A549 (cell line): ENCODE results near the gene TNNI2. TPM values are rescaled to one million over a fixed set of nuclear protein-coding genes. Genes with fewer than 3 reads are reported as not detected.

ENCODE experiments used
- ATAC-seq, 2 experiments: fragments of 200-7000 bp in 1 of 2; fragments of >200 bp in 1 of 2; cut with Nextera tagmentation in 1 of 2; cut with Tn5 transposase in 1 of 2; 3 replicates each; pipeline versions ENCODE4 v1.8.0 to v1.9.1; 2018 to 2020; ENCODE audit warnings: mild to moderate bottlenecking in 1 of 2, moderate library complexity in 1 of 2
- CTCF ChIA-PET: fragments of 300-600 bp; sonication (Branson Sonifier 250); formaldehyde crosslinking; extraction: SDS; loops from one replicate; lab custom pipeline; 2021; ENCODE audit warnings: antibody characterized with exemption, inconsistent platforms; lab: Yijun Ruan, JAX
- POLR2A ChIA-PET: fragments of 350-600 bp; formaldehyde crosslinking; extraction: SDS; loops from one replicate; lab custom pipeline; 2021; ENCODE audit warnings: antibody characterized with exemption, inconsistent platforms; lab: Yijun Ruan, JAX
- DNase-seq, 2 experiments: peaks; one replicate each; pipeline versions ENCODE4 v3.0.0 to v3.0.0-alpha.2; 2011 to 2016; ENCODE audit warnings: low read depth in 1 of 2, low spot score in 1 of 2
- FAIRE-seq: peaks from 2 replicates; lab custom pipeline; 2011; peaks lifted over from hg19 to GRCh38; lab: Jason Lieb, UNC
- H3K27ac ChIP-seq, 2 experiments: fragments of >200 bp; sonication (Bioruptor Twin); formaldehyde crosslinking; 3 replicates each; pipeline ENCODE4 v1.5.1; 2016 to 2017
- H3K4me1 ChIP-seq: fragments of >200 bp; sonication (Bioruptor Twin); formaldehyde crosslinking; 3 replicates; pipeline ENCODE4 v1.6.1; 2016
- H3K4me2 ChIP-seq: fragments of >200 bp; sonication (Bioruptor Twin); formaldehyde crosslinking; 3 replicates; pipeline ENCODE4 v1.6.1; 2016
- H3K4me3 ChIP-seq: fragments of >200 bp; sonication (Bioruptor Twin); formaldehyde crosslinking; 3 replicates; pipeline ENCODE4 v1.5.1; 2016
- H3K9me3 ChIP-seq: fragments of >200 bp; sonication (Bioruptor Twin); formaldehyde crosslinking; 3 replicates; pipeline ENCODE4 v1.6.1; 2016
- BHLHE40 ChIP-seq: IDR thresholded peaks from 2 replicates; pipeline ENCODE4 v1.6.1; 2012; ENCODE audit warnings: low read depth, low read length, inconsistent platforms
- CEBPB ChIP-seq, 2 experiments: fragments of >200 bp in 1 of 2; sonication (Bioruptor Twin) in 1 of 2; formaldehyde crosslinking in 1 of 2; IDR thresholded peaks; 2 replicates each; pipeline ENCODE4 v1.6.1; 2012 to 2016
- EP300 ChIP-seq, 2 experiments: fragments of >200 bp; sonication (Bioruptor Twin); formaldehyde crosslinking; IDR thresholded peaks; 2 replicates in 1 of 2; 3 replicates in 1 of 2; pipeline ENCODE4 v1.6.1; 2016 to 2017
- ESRRA ChIP-seq: fragments of 150-350 bp; IDR thresholded peaks from 2 replicates; pipeline ENCODE4 v1.6.1; 2014; ENCODE audit warnings: mild to moderate bottlenecking, low read length, borderline replicate concordance
- FOSL2 ChIP-seq, 2 experiments: fragments of 450-650 bp in 1 of 2; fragments of >200 bp in 1 of 2; sonication (Bioruptor Twin) in 1 of 2; formaldehyde crosslinking; IDR thresholded peaks; 2 replicates each; pipeline versions ENCODE4 v1.5.0 to v1.6.1; 2016 to 2020; ENCODE audit warnings: mild to moderate bottlenecking in 1 of 2, moderate library complexity in 1 of 2
- HEYL ChIP-seq: fragments of 250-450 bp; sonication (Bioruptor Pico); IDR thresholded peaks from 2 replicates; pipeline ENCODE4 v1.8.0; 2021; ENCODE audit warnings: mild to moderate bottlenecking, moderate library complexity
- MAFK ChIP-seq: fragments of 450-650 bp; IDR thresholded peaks from 2 replicates; pipeline ENCODE4 v1.6.1; 2014; ENCODE audit not compliant: partially characterized antibody
- NPAS2 ChIP-seq: fragments of 250-450 bp; sonication (Bioruptor Pico); IDR thresholded peaks from 2 replicates; pipeline ENCODE4 v1.8.0; 2022; ENCODE audit warnings: mild to moderate bottlenecking, moderate library complexity, borderline replicate concordance
- NR3C1 ChIP-seq: fragments of >200 bp; sonication (Bioruptor Twin); formaldehyde crosslinking; IDR thresholded peaks from 3 replicates; pipeline ENCODE4 v1.6.1; 2017
- PHF8 ChIP-seq: fragments of 200-600 bp; sonication (generic); IDR thresholded peaks from 2 replicates; pipeline ENCODE4 v1.6.1; 2016; ENCODE audit warnings: low read depth, mild to moderate bottlenecking, antibody characterized with exemption, moderate library complexity, borderline replicate concordance
- RFX5 ChIP-seq: fragments of 450-650 bp; IDR thresholded peaks from 2 replicates; pipeline ENCODE4 v1.7.1; 2014; ENCODE audit warnings: antibody characterized with exemption, mild to moderate bottlenecking, moderate library complexity
- SMC3 ChIP-seq: fragments of >200 bp; sonication (Bioruptor Twin); formaldehyde crosslinking; IDR thresholded peaks from 3 replicates; pipeline ENCODE4 v1.6.1; 2018; ENCODE audit warnings: inconsistent platforms
- ZNF302 ChIP-seq: fragments of 250-450 bp; sonication (Bioruptor Pico); IDR thresholded peaks from 2 replicates; pipeline ENCODE4 v1.9.0; 2021; ENCODE audit warnings: inconsistent platforms, mild to moderate bottlenecking, moderate library complexity
- ZSCAN20 ChIP-seq: fragments of 250-450 bp; sonication (Bioruptor Pico); IDR thresholded peaks from 2 replicates; pipeline ENCODE4 v1.8.0; 2022; ENCODE audit warnings: mild to moderate bottlenecking, moderate library complexity
- WGBS: methylation state at CpG from one replicate; pipeline ENCODE4 v1.1.6; 2017; ENCODE audit errors: missing lambda C conversion rate; 5-methylcytosine and 5-hydroxymethylcytosine counted together
- polyA plus RNA-seq, 4 experiments: library from polyadenylated mRNA; depleted of rRNA in 3 of 4; stranded (reverse); fragments of >200 nt; fragmentation: RNase III in 1 of 4; extraction: RNeasy Plus Mini Kit Qiagen cat#74134 plus additional on column Dnase treatment in 1 of 4; gene quantifications; 2 replicates in 3 of 4; 3 replicates in 1 of 4; pipeline ENCODE4 v1.2.3, GENCODE V29; 2011 to 2017
- TF ChIP-seq, protein P1 (sequence below): fragments of 250-450 bp; sonication (Bioruptor Pico); IDR thresholded peaks from 2 replicates; pipeline ENCODE4 v1.5.0; 2020; ENCODE audit warnings: low read depth, mild to moderate bottlenecking, moderate library complexity
- TF ChIP-seq, protein P2 (sequence below): fragments of >200 bp; sonication (Bioruptor Twin); formaldehyde crosslinking; IDR thresholded peaks from 3 replicates; pipeline ENCODE4 v1.5.1; 2016
- TF ChIP-seq, protein P3 (sequence below): fragments of 150-350 bp; IDR thresholded peaks from 2 replicates; pipeline ENCODE4 v1.6.1; 2014; ENCODE audit warnings: low read depth, mild to moderate bottlenecking, low read length
- TF ChIP-seq, protein P4 (sequence below): fragments of >200 bp; sonication (Bioruptor Twin); formaldehyde crosslinking; IDR thresholded peaks from 2 replicates; pipeline ENCODE4 v1.6.1; 2016
- TF ChIP-seq, protein P5 (sequence below): fragments of 250-450 bp; sonication (Bioruptor Pico); IDR thresholded peaks from 2 replicates; pipeline ENCODE4 v1.5.0; 2021; ENCODE audit warnings: mild to moderate bottlenecking, moderate library complexity, borderline replicate concordance

The TNNI2 gene
- polyA plus RNA-seq, 2 of the 4 experiments (the other 2 are of a cell fraction): not detected

DNA sequence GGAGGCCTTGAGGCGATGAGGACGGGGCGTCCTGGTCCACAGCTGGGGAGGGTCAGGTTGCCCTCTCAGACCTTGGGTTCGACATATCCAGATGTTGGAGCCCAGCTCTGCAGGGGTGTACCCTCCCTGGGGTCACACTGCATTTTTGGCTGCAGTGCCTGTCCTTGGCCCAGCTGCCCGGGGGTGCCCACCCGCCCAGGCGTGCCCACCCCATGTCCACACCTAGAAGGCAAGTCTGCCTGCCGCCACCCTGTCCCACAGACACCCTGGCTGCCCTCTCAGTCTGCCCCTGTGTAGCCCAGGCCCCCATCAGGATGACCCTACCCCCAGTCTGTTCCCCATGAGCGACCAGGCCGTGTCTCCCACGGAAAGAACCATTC lies 17.1 kb downstream of the TNNI2 start:
- CTCF ChIA-PET: interaction anchor here (1.0 to 14.5 kb wide), 11 partner anchors 8 to 296 kb away, joined by 3 to 174 read pairs (median 7); partner anchors contain the start of genes SYT8 and TNNI2
- no peak for TF ChIP-seq PHF8
- TF ChIP-seq, protein P1, sequence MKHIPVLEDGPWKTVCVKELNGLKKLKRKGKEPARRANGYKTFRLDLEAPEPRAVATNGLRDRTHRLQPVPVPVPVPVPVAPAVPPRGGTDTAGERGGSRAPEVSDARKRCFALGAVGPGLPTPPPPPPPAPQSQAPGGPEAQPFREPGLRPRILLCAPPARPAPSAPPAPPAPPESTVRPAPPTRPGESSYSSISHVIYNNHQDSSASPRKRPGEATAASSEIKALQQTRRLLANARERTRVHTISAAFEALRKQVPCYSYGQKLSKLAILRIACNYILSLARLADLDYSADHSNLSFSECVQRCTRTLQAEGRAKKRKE (CRISPR knock-in tag): no peak
- TF ChIP-seq, protein P2, sequence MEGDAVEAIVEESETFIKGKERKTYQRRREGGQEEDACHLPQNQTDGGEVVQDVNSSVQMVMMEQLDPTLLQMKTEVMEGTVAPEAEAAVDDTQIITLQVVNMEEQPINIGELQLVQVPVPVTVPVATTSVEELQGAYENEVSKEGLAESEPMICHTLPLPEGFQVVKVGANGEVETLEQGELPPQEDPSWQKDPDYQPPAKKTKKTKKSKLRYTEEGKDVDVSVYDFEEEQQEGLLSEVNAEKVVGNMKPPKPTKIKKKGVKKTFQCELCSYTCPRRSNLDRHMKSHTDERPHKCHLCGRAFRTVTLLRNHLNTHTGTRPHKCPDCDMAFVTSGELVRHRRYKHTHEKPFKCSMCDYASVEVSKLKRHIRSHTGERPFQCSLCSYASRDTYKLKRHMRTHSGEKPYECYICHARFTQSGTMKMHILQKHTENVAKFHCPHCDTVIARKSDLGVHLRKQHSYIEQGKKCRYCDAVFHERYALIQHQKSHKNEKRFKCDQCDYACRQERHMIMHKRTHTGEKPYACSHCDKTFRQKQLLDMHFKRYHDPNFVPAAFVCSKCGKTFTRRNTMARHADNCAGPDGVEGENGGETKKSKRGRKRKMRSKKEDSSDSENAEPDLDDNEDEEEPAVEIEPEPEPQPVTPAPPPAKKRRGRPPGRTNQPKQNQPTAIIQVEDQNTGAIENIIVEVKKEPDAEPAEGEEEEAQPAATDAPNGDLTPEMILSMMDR: no peak
- TF ChIP-seq, protein P3, sequence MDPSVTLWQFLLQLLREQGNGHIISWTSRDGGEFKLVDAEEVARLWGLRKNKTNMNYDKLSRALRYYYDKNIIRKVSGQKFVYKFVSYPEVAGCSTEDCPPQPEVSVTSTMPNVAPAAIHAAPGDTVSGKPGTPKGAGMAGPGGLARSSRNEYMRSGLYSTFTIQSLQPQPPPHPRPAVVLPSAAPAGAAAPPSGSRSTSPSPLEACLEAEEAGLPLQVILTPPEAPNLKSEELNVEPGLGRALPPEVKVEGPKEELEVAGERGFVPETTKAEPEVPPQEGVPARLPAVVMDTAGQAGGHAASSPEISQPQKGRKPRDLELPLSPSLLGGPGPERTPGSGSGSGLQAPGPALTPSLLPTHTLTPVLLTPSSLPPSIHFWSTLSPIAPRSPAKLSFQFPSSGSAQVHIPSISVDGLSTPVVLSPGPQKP: no peak
- TF ChIP-seq RFX5: no peak
- no peak for TF ChIP-seq CEBPB (IDR thresholded peaks at IDR 0.05)
- no peak for TF ChIP-seq ZNF302 (CRISPR knock-in tag)
- TF ChIP-seq ZSCAN20 (CRISPR knock-in tag): no peak
- TF ChIP-seq, protein P4, sequence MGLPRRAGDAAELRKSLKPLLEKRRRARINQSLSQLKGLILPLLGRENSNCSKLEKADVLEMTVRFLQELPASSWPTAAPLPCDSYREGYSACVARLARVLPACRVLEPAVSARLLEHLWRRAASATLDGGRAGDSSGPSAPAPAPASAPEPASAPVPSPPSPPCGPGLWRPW: no peak
- no peak for TF ChIP-seq BHLHE40
- TF ChIP-seq EP300 (IDR thresholded peaks at IDR 0.05): no peak
- TF ChIP-seq ESRRA: no peak
- no peak for TF ChIP-seq SMC3
- TF ChIP-seq FOSL2 (IDR thresholded peaks at IDR 0.05): no peak
- no peak for TF ChIP-seq FOSL2 (CRISPR knock-in tag; IDR thresholded peaks at IDR 0.05)
- TF ChIP-seq MAFK: no peak
- TF ChIP-seq NPAS2 (CRISPR knock-in tag): no peak
- no peak for TF ChIP-seq HEYL (CRISPR knock-in tag)
- no peak for TF ChIP-seq NR3C1
- TF ChIP-seq, protein P5, sequence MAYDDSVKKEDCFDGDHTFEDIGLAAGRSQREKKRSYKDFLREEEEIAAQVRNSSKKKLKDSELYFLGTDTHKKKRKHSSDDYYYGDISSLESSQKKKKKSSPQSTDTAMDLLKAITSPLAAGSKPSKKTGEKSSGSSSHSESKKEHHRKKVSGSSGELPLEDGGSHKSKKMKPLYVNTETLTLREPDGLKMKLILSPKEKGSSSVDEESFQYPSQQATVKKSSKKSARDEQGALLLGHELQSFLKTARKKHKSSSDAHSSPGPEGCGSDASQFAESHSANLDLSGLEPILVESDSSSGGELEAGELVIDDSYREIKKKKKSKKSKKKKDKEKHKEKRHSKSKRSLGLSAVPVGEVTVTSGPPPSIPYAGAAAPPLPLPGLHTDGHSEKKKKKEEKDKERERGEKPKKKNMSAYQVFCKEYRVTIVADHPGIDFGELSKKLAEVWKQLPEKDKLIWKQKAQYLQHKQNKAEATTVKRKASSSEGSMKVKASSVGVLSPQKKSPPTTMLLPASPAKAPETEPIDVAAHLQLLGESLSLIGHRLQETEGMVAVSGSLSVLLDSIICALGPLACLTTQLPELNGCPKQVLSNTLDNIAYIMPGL (CRISPR knock-in tag): no peak
- FAIRE-seq (no peak), DNase-seq (no peak), ATAC-seq (no peak)
- H3K4me3 ChIP-seq: no peak overlapping the region
- H3K4me2 ChIP-seq: no peak overlapping the region
- POLR2A ChIA-PET: no interaction called here
- no peaks in the 10 kb centered on the region for H3K9me3 ChIP-seq
- H3K27ac ChIP-seq: peak overlapping the region in 1 of 2 experiments; percentile 30; a peak in 1 of 6 replicates
- H3K4me1 ChIP-seq: no peaks in the 10 kb centered on the region
- WGBS: 76% methylated on average over 7 of the region's 11 CpGs

DNA sequence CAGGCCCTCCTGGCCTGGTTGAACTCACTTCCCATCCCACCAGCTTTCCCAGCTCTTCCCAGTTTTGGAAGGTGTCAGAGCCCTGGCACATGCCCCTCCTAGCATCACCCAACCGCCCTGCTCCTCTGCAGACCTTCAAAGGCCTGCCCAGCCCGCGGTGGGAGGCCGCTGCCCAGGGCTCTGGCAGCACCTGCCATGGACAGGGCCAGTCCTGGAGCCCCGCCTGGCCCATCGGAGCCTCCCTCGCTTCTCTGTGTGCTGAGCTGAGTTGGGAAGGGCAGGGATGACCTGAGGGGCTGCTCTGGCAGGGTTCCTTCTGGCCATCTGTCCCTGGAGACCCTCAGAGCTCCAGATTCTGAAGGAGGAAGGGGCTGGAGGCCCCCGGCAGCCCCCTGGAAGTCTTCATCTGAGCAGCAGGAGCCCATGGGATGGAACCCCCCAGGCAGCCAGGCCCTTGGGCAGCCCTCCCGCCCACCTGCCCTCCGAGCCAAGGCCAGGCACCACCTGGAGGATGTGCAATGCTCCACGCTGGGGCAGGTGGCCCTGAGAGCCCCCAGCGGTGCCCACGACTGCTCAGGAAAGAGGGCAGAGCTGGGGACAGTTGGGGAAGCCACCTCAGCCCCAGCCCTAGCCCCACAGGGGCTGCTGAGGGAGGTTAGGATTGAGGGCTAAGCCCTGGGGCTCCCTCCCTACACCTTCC lies 17.7 kb downstream of the TNNI2 start:
- ATAC-seq (no peak), FAIRE-seq (no peak), DNase-seq (no peak)
- Histone ChIP-seq H3K4me3 (no peak overlapping the region), H3K27ac (peak overlapping the region in 1 of 2 experiments; percentile 30; a peak in 1 of 6 replicates), H3K4me2 (no peak overlapping the region), H3K9me3 (no peaks in the 10 kb centered on the region), H3K4me1 (no peaks in the 10 kb centered on the region)
- no peak for TF ChIP-seq FOSL2 (IDR thresholded peaks at IDR 0.05)
- no peak for TF ChIP-seq FOSL2 (CRISPR knock-in tag; IDR thresholded peaks at IDR 0.05)
- ChIA-PET POLR2A (no interaction called here), CTCF (interaction anchor here (1.0 to 14.5 kb wide), 12 partner anchors 9 to 295 kb away, joined by 3 to 174 read pairs (median 7); partner anchors contain the start of genes SYT8 and TNNI2)
- WGBS: 86% methylated on average over 5 of the region's 13 CpGs
